HCT116 (cell line): ENCODE measurements around the gene ZNF14.

Experiments
- CEBPB ChIP-seq: IDR thresholded peaks from 2 replicates; pipeline ENCODE4 v1.6.1; 2012; ENCODE audit warnings: low read depth
- EZH2phosphoT487 ChIP-seq: fragments of 200-600 bp; IDR thresholded peaks from 2 replicates; pipeline ENCODE4 v1.6.1; 2018; ENCODE audit warnings: antibody characterized with exemption, borderline replicate concordance
- POLR2A ChIP-seq: IDR thresholded peaks from 2 replicates; pipeline ENCODE4 v1.7.0; 2011; ENCODE audit warnings: borderline replicate concordance; ENCODE audit not compliant: insufficient read depth, insufficient read length; ENCODE audit errors: extremely low read depth
- POLR2AphosphoS5 ChIP-seq: IDR thresholded peaks from 2 replicates; pipeline ENCODE4 v1.6.1; 2011; ENCODE audit warnings: mild to moderate bottlenecking, low read depth, low read length, moderate library complexity
- RAD21 ChIP-seq: IDR thresholded peaks from 2 replicates; pipeline ENCODE4 v1.6.1; 2012; ENCODE audit warnings: low read depth, mild to moderate bottlenecking
- SIN3A ChIP-seq: IDR thresholded peaks from 2 replicates; pipeline ENCODE4 v1.6.1; 2012; ENCODE audit warnings: low read depth
- SP1 ChIP-seq: IDR thresholded peaks from 2 replicates; pipeline ENCODE4 v1.6.1; 2012; ENCODE audit warnings: low read depth
- YY1 ChIP-seq: IDR thresholded peaks from 2 replicates; pipeline ENCODE4 v1.6.1; 2011; ENCODE audit warnings: low read length, low read depth, moderate library complexity, mild to moderate bottlenecking; ENCODE audit not compliant: insufficient replicate concordance; ENCODE audit errors: extremely low read depth
- ZFX ChIP-seq: fragments of 450-650 bp; IDR thresholded peaks from 2 replicates; pipeline ENCODE4 v1.6.1; 2017
- TF ChIP-seq, protein P1 (sequence below), 3 experiments: fragments of 200-600 bp in 1 of 3; sonication (generic) in 1 of 3; IDR thresholded peaks in 2 of 3; conservative IDR thresholded peaks in 1 of 3; 2 replicates each; pipeline ENCODE4 v1.5.1; 2012 to 2017; ENCODE audit warnings: low read depth in 2 of 3, low read length in 2 of 3, antibody characterized with exemption in 1 of 3, borderline replicate concordance in 1 of 3, control low read depth in 1 of 3, mild to moderate bottlenecking in 1 of 3, mixed read lengths in 1 of 3, mixed run types in 1 of 3, moderate library complexity in 1 of 3; ENCODE audit not compliant: insufficient read depth in 1 of 3
- TF ChIP-seq, protein P2 (sequence below): IDR thresholded peaks from 2 replicates; pipeline ENCODE4 v1.6.1; 2012
- TF ChIP-seq, protein P3 (sequence below): IDR thresholded peaks from 2 replicates; pipeline ENCODE4 v1.6.1; 2012; ENCODE audit warnings: low read depth
- TF ChIP-seq, protein P4 (sequence below): IDR thresholded peaks from 2 replicates; pipeline ENCODE4 v1.6.1; 2012

DNA sequence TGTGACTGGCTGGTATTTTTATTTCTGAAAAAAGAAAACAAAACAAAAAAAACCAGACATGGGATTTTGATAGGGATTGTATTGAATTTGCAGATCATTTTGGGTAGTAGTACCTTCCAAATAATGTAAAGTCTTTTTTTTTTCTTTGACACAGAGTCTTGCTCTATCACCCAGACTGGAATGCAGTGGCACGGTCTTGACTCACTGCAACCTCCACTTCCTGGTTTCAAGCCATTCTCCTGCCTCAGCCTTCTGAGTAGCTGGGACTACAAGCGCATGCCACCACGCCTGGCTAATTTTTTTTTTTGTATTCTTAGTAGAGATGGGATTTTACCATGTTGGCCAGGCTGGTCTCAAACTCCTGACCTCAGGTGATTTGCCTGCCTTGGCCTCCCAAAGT, 60.1 kb downstream of the ZNF14 start:
- TF ChIP-seq POLR2A (no peak), POLR2AphosphoS5 (no peak), ZFX (no peak), SIN3A (no peak), SP1 (no peak), YY1 (no peak), CEBPB (no peak), RAD21 (no peak), EZH2phosphoT487 (no peak)
- TF ChIP-seq, protein P1, sequence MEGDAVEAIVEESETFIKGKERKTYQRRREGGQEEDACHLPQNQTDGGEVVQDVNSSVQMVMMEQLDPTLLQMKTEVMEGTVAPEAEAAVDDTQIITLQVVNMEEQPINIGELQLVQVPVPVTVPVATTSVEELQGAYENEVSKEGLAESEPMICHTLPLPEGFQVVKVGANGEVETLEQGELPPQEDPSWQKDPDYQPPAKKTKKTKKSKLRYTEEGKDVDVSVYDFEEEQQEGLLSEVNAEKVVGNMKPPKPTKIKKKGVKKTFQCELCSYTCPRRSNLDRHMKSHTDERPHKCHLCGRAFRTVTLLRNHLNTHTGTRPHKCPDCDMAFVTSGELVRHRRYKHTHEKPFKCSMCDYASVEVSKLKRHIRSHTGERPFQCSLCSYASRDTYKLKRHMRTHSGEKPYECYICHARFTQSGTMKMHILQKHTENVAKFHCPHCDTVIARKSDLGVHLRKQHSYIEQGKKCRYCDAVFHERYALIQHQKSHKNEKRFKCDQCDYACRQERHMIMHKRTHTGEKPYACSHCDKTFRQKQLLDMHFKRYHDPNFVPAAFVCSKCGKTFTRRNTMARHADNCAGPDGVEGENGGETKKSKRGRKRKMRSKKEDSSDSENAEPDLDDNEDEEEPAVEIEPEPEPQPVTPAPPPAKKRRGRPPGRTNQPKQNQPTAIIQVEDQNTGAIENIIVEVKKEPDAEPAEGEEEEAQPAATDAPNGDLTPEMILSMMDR (IDR thresholded peaks at IDR 0.05 in 2 of 3, conservative IDR thresholded peaks at IDR 0.05 in 1 of 3; ENCODE audit: borderline replicate concordance in 1 of 3, insufficient read depth in 1 of 3, low read depth in 2 of 3, low read length in 2 of 3) = no peak
- TF ChIP-seq, protein P2, sequence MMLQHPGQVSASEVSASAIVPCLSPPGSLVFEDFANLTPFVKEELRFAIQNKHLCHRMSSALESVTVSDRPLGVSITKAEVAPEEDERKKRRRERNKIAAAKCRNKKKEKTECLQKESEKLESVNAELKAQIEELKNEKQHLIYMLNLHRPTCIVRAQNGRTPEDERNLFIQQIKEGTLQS = no peak
- TF ChIP-seq, protein P3, sequence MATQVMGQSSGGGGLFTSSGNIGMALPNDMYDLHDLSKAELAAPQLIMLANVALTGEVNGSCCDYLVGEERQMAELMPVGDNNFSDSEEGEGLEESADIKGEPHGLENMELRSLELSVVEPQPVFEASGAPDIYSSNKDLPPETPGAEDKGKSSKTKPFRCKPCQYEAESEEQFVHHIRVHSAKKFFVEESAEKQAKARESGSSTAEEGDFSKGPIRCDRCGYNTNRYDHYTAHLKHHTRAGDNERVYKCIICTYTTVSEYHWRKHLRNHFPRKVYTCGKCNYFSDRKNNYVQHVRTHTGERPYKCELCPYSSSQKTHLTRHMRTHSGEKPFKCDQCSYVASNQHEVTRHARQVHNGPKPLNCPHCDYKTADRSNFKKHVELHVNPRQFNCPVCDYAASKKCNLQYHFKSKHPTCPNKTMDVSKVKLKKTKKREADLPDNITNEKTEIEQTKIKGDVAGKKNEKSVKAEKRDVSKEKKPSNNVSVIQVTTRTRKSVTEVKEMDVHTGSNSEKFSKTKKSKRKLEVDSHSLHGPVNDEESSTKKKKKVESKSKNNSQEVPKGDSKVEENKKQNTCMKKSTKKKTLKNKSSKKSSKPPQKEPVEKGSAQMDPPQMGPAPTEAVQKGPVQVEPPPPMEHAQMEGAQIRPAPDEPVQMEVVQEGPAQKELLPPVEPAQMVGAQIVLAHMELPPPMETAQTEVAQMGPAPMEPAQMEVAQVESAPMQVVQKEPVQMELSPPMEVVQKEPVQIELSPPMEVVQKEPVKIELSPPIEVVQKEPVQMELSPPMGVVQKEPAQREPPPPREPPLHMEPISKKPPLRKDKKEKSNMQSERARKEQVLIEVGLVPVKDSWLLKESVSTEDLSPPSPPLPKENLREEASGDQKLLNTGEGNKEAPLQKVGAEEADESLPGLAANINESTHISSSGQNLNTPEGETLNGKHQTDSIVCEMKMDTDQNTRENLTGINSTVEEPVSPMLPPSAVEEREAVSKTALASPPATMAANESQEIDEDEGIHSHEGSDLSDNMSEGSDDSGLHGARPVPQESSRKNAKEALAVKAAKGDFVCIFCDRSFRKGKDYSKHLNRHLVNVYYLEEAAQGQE = no peak
- TF ChIP-seq, protein P4, sequence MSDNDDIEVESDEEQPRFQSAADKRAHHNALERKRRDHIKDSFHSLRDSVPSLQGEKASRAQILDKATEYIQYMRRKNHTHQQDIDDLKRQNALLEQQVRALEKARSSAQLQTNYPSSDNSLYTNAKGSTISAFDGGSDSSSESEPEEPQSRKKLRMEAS = no peak
